Measurements from ENCODE around the gene GRIK5.
"Not testable (repeated sequence)": the region's sequence is repeated elsewhere in the genome, so short reads cannot be mapped to it uniquely, and the experiment has no call there.

GRIK5 gene

DNA sequence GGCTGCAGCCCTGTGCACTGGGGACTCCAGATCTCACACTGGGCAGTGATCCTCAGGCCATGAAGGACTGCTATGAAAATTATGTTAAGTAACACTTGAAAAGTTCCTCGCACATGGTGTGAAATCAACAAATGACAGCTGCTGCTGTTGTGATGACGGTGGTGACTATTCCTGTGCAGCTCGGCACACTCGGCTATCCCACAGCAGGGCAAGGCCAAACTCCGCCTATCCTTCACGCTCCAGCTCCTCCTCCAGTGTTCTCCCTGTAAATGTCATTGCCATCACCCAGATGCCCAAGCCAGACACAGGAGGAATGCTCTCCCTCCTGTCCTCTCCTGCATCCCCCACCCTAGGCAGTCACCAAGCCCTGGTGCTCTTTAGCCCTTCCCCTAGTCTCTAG is 31.3 kb downstream of the GRIK5 start:
- Histone ChIP-seq H3K9ac (ENCODE audit: low read length in 5 of 5) (no peak overlapping the region), H3K9me3 (ENCODE audit: control insufficient read depth in 5 of 5, low read length in 5 of 5) (no peaks in the 10 kb centered on the region), H3K36me3 (ENCODE audit: control insufficient read depth in 5 of 5, insufficient read depth in 5 of 5, low read length in 5 of 5) (no peaks in the 10 kb centered on the region), H3K27me3 (ENCODE audit: control insufficient read depth in 5 of 5, insufficient read depth in 4 of 5, low read length in 5 of 5) (peaks cover 0 to 9% (median 2%) of the 10 kb centered on the region in 5 donors), H3K4me1 (ENCODE audit: control insufficient read depth in 5 of 5, insufficient read depth in 5 of 5, low read length in 5 of 5) (peaks cover 0 to 10% (median 5%) of the 10 kb centered on the region in 5 donors), H3K27ac (ENCODE audit: low read depth, low read length) (no peak overlapping the region), H3K4me3 (ENCODE audit: low read depth in 1 of 5, low read length in 5 of 5) (no peak overlapping the region)

- Histone ChIP-seq H3K4me3 (ENCODE audit: low read depth in 1 of 5, low read length in 5 of 5) (no peak overlapping the region), H3K4me1 (ENCODE audit: control insufficient read depth in 5 of 5, insufficient read depth in 5 of 5, low read length in 5 of 5) (peaks cover 0 to 19% (median 12%) of the 10 kb centered on the region in 5 donors), H3K9ac (ENCODE audit: low read length in 5 of 5) (no peak overlapping the region), H3K27me3 (ENCODE audit: control insufficient read depth in 5 of 5, insufficient read depth in 4 of 5, low read length in 5 of 5) (peaks cover 0 to 8% (median 2%) of the 10 kb centered on the region in 5 donors), H3K27ac (ENCODE audit: low read depth, low read length) (no peak overlapping the region), H3K36me3 (ENCODE audit: control insufficient read depth in 5 of 5, insufficient read depth in 5 of 5, low read length in 5 of 5) (no peaks in the 10 kb centered on the region), H3K9me3 (ENCODE audit: control insufficient read depth in 5 of 5, low read length in 5 of 5) (no peaks in the 10 kb centered on the region)
These were observed 32.4 kb downstream of the GRIK5 start for GRCh38 chr19:42037649-42038048.

DNA sequence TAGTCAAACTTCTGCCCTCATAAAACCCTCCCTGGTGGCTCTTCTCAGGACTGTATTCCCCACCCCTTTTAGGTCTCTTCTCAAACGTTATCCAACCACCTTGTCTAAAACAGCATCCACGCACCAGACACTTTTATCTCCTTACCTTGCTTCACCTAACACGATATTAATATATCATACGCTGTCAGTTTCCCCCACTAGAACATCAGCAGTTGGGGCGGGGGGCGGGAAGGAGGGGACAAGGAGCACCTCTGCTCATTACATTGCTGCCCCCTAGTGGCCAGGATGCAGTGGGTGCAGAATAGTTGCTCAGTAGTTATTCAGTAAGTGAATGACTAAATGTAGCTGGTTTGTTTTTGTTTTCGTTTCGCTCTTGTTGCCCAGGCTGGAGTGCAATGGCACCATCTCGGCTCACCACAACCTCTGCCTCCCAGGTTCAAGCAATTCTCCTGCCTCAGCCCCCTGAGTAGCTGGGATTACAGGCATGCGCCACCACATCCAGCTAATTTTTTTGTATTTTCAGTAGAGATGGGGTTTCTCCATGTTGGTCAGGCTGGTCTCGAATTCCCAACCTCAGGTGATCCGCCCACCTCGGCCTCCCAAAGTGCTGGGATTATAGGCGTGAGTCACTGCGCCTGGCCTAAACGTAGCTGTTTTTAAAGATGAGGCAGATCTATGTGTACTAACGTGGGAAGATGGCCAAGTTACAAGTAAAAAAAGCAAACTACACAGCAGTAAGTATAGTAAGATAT is 35.2 kb downstream of the GRIK5 start:
- H3K27me3 ChIP-seq (ENCODE audit: control insufficient read depth in 5 of 5, insufficient read depth in 4 of 5, low read length in 5 of 5); H3K4me3 ChIP-seq (ENCODE audit: low read depth in 1 of 5, low read length in 5 of 5); H3K9ac ChIP-seq (ENCODE audit: low read length in 5 of 5); H3K36me3 ChIP-seq (ENCODE audit: control insufficient read depth in 5 of 5, insufficient read depth in 5 of 5, low read length in 5 of 5); H3K27ac ChIP-seq (ENCODE audit: low read depth, low read length); H3K9me3 ChIP-seq (ENCODE audit: control insufficient read depth in 5 of 5, low read length in 5 of 5): not testable (repeated sequence)
- H3K4me1 ChIP-seq (ENCODE audit: control insufficient read depth in 5 of 5, insufficient read depth in 5 of 5, low read length in 5 of 5), result peaks cover 0 to 45% (median 35%) of the 10 kb centered on the region in 5 donors

- peaks cover 0 to 45% (median 35%) of the 10 kb centered on the region in 5 donors for H3K4me1 ChIP-seq (ENCODE audit: control insufficient read depth in 5 of 5, insufficient read depth in 5 of 5, low read length in 5 of 5)
- no peaks in the 10 kb centered on the region for H3K9me3 ChIP-seq (ENCODE audit: control insufficient read depth in 5 of 5, low read length in 5 of 5)
- H3K27ac ChIP-seq (ENCODE audit: low read depth, low read length), result no peak overlapping the region
- no peak overlapping the region for H3K9ac ChIP-seq (ENCODE audit: low read length in 5 of 5)
- no peaks in the 10 kb centered on the region for H3K36me3 ChIP-seq (ENCODE audit: control insufficient read depth in 5 of 5, insufficient read depth in 5 of 5, low read length in 5 of 5)
- H3K27me3 ChIP-seq (ENCODE audit: control insufficient read depth in 5 of 5, insufficient read depth in 4 of 5, low read length in 5 of 5), result no peaks in the 10 kb centered on the region
- H3K4me3 ChIP-seq (ENCODE audit: low read depth in 1 of 5, low read length in 5 of 5), result no peak overlapping the region
These were observed 36.6 kb downstream of the GRIK5 start for GRCh38 chr19:42033413-42033812.

DNA sequence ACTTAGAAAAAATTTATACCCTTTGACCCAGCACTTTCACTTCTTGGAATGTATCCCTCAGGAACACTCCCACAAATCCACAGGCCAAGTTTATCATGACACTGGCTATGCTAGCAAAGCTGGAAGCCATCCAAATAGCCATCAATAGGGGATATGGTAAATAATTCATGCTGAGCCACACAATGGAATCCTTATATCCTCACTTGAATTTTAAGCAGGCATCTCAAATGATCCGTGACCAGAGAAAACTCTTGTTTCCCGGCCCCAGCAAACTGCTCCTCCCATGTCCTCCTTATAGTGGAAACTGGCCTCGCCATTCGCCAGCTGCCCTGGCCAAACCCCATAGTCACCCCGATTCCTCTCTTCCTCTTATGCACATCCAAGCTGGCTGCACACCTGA is 37.6 kb downstream of the GRIK5 start:
- H3K27ac ChIP-seq (ENCODE audit: low read depth, low read length), result peak overlapping the region; percentile 41
- no peaks in the 10 kb centered on the region for H3K27me3 ChIP-seq (ENCODE audit: control insufficient read depth in 5 of 5, insufficient read depth in 4 of 5, low read length in 5 of 5)
- H3K9me3 ChIP-seq (ENCODE audit: control insufficient read depth in 5 of 5, low read length in 5 of 5), result no peaks in the 10 kb centered on the region
- no peak overlapping the region for H3K4me3 ChIP-seq (ENCODE audit: low read depth in 1 of 5, low read length in 5 of 5)
- H3K9ac ChIP-seq (ENCODE audit: low read length in 5 of 5), result peak overlapping the region in 1 of 5 donors; percentile 14
- H3K36me3 ChIP-seq (ENCODE audit: control insufficient read depth in 5 of 5, insufficient read depth in 5 of 5, low read length in 5 of 5), result no peaks in the 10 kb centered on the region
- peaks cover 0 to 45% (median 35%) of the 10 kb centered on the region in 5 donors for H3K4me1 ChIP-seq (ENCODE audit: control insufficient read depth in 5 of 5, insufficient read depth in 5 of 5, low read length in 5 of 5)

GRCh38 chr19:42030645-42031440 is 39.2 kb downstream of the GRIK5 start:
- Histone ChIP-seq H3K27ac (ENCODE audit: low read depth, low read length) (peak overlapping the region; percentile 41), H3K36me3 (ENCODE audit: control insufficient read depth in 5 of 5, insufficient read depth in 5 of 5, low read length in 5 of 5) (no peaks in the 10 kb centered on the region), H3K9ac (ENCODE audit: low read length in 5 of 5) (no peak overlapping the region), H3K9me3 (ENCODE audit: control insufficient read depth in 5 of 5, low read length in 5 of 5) (no peaks in the 10 kb centered on the region), H3K4me1 (ENCODE audit: control insufficient read depth in 5 of 5, insufficient read depth in 5 of 5, low read length in 5 of 5) (peaks cover 0 to 45% (median 35%) of the 10 kb centered on the region in 5 donors), H3K27me3 (ENCODE audit: control insufficient read depth in 5 of 5, insufficient read depth in 4 of 5, low read length in 5 of 5) (no peaks in the 10 kb centered on the region), H3K4me3 (ENCODE audit: low read depth in 1 of 5, low read length in 5 of 5) (no peak overlapping the region)

DNA sequence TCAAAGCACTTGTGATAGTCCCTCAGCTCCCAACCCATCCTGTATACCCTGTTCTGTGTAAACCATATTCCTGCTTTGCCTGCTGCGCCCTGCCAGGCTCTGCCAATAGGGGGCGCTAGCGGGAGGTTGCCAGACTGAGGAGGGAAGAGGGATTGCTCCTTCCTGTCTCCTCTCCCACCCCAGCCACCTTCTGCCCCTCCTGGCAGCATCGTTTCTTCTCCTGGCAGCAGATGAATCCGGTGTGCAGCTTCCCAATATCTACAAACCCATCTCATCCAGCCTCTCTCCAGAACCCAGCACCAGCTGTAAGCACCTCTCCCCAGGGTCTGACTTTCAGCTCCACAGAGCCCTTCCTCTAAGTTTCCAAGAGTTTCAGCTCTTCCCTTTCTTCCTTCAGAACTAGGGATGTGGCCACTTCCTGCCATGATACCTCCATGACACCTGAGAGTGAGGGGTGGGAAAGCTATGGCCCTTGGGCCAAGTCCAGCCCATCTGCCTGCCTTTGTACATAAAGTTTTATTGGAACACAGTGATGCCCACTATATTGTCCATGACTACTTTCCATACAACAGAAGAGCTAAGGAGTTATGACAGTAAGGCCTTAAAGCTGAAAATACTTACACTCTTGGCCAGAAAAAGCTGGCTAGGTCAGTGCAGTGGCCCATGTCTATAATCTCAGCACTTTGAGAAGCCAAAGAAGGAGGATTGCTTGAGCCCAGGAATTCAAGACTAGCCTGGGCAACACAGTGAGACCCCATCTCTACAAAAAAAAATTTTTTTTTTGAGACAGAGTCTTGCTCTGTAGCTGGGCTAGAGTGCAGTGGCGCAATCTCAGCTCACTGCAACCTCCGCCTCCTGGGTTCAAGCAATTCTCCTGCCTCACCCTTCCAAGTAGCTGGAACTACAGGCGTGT is 41.4 kb downstream of the GRIK5 start:
- Histone ChIP-seq H3K27ac (ENCODE audit: low read depth, low read length) (no peak overlapping the region), H3K36me3 (ENCODE audit: control insufficient read depth in 5 of 5, insufficient read depth in 5 of 5, low read length in 5 of 5) (no peaks in the 10 kb centered on the region), H3K4me3 (ENCODE audit: low read depth in 1 of 5, low read length in 5 of 5) (no peak overlapping the region), H3K9me3 (ENCODE audit: control insufficient read depth in 5 of 5, low read length in 5 of 5) (no peaks in the 10 kb centered on the region), H3K9ac (ENCODE audit: low read length in 5 of 5) (no peak overlapping the region), H3K27me3 (ENCODE audit: control insufficient read depth in 5 of 5, insufficient read depth in 4 of 5, low read length in 5 of 5) (peaks cover 0 to 7% (median 0%) of the 10 kb centered on the region in 5 donors), H3K4me1 (ENCODE audit: control insufficient read depth in 5 of 5, insufficient read depth in 5 of 5, low read length in 5 of 5) (peaks cover 0 to 56% (median 48%) of the 10 kb centered on the region in 5 donors)

DNA sequence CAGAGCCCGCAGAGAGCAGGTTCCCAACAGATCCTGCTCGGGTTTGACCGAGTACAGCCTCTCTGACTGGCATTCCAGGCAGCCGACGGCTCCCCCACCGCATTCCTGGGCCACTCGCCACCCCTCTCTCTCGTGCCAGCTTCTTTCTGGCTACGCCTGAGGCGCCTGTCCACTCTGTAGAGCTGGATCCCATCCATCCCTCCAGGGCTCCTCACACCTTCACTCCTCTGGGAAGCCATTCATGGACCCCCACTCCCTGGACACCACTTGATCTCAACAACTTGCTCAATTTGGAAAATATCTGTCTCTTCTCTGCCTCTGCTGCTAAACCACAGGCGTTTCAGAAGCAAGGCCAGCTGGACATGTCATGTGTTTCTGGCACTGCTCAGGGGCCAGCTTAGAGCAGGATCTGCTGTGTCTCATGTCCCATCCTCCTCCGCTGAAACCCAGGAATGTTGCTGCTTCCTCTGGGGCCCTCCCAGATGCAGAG is 45.3 kb downstream of the GRIK5 start:
- H3K9me3 ChIP-seq (ENCODE audit: control insufficient read depth in 5 of 5, low read length in 5 of 5), result peaks cover 0 to under 1% (median 0%) of the 10 kb centered on the region in 5 donors
- H3K9ac ChIP-seq (ENCODE audit: low read length in 5 of 5), result peak overlapping the region in 1 of 5 donors; percentile 41
- no peak overlapping the region for H3K27ac ChIP-seq (ENCODE audit: low read depth, low read length)
- H3K4me1 ChIP-seq (ENCODE audit: control insufficient read depth in 5 of 5, insufficient read depth in 5 of 5, low read length in 5 of 5), result peaks cover 0 to 21% (median 20%) of the 10 kb centered on the region in 5 donors
- H3K27me3 ChIP-seq (ENCODE audit: control insufficient read depth in 5 of 5, insufficient read depth in 4 of 5, low read length in 5 of 5), result peaks cover 0 to 7% (median 0%) of the 10 kb centered on the region in 5 donors
- H3K4me3 ChIP-seq (ENCODE audit: low read depth in 1 of 5, low read length in 5 of 5), result no peak overlapping the region
- no peaks in the 10 kb centered on the region for H3K36me3 ChIP-seq (ENCODE audit: control insufficient read depth in 5 of 5, insufficient read depth in 5 of 5, low read length in 5 of 5)

DNA sequence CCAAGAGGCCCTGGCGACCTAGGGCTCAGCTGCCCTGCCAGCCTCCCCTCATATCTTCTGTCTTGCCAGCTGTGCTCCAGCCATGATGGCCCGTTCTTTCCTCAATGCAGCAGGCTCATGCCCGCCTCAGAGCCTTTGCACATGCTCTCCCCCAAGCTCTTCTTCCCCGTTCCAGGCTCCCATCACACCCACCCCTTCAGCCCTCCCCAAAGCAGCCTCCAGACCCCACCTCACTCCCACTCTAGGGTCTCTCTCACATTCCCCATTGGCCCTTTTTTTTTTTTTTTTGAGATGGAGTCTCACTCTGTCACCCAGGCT is 46.1 kb downstream of the GRIK5 start:
- H3K9me3 ChIP-seq (ENCODE audit: control insufficient read depth in 5 of 5, low read length in 5 of 5), result peaks cover 0 to 5% (median 0%) of the 10 kb centered on the region in 5 donors
- no peak overlapping the region for H3K4me3 ChIP-seq (ENCODE audit: low read depth in 1 of 5, low read length in 5 of 5)
- no peak overlapping the region for H3K9ac ChIP-seq (ENCODE audit: low read length in 5 of 5)
- H3K27me3 ChIP-seq (ENCODE audit: control insufficient read depth in 5 of 5, insufficient read depth in 4 of 5, low read length in 5 of 5), result peaks cover 0 to 7% (median 0%) of the 10 kb centered on the region in 5 donors
- H3K27ac ChIP-seq (ENCODE audit: low read depth, low read length), result no peak overlapping the region
- peaks cover 0 to 21% (median 20%) of the 10 kb centered on the region in 5 donors for H3K4me1 ChIP-seq (ENCODE audit: control insufficient read depth in 5 of 5, insufficient read depth in 5 of 5, low read length in 5 of 5)
- H3K36me3 ChIP-seq (ENCODE audit: control insufficient read depth in 5 of 5, insufficient read depth in 5 of 5, low read length in 5 of 5), result no peaks in the 10 kb centered on the region
